ENCODE results near the gene F13A1. TPM values are rescaled to one million over a fixed set of nuclear protein-coding genes. Genes with fewer than 3 reads are reported as not detected.

F13A1 gene
- total RNA-seq: 10 to 100 TPM; 26.2 to 58.9 (median 40.1) TPM
- 1 to 10 TPM; 4.9 to 8.4 (median 6.8) TPM for polyA plus RNA-seq
- long read RNA-seq, donor 1, transcript F13A1-201 (15 exons, 3,999 nt): major isoform, 17 of 24 reads
- long read RNA-seq, donor 1, partial matches to known transcripts: 7 of 24 reads
- long read RNA-seq, donor 1, other reads (novel, unspliced or antisense): 0 of 24 reads
- long read RNA-seq, donor 2, transcript F13A1-201 (15 exons, 3,999 nt): major isoform, 15 of 25 reads
- long read RNA-seq, donor 2, partial matches to known transcripts: 8 of 25 reads
- long read RNA-seq, donor 2, other reads (novel, unspliced or antisense): 1 of 25 reads

DNA sequence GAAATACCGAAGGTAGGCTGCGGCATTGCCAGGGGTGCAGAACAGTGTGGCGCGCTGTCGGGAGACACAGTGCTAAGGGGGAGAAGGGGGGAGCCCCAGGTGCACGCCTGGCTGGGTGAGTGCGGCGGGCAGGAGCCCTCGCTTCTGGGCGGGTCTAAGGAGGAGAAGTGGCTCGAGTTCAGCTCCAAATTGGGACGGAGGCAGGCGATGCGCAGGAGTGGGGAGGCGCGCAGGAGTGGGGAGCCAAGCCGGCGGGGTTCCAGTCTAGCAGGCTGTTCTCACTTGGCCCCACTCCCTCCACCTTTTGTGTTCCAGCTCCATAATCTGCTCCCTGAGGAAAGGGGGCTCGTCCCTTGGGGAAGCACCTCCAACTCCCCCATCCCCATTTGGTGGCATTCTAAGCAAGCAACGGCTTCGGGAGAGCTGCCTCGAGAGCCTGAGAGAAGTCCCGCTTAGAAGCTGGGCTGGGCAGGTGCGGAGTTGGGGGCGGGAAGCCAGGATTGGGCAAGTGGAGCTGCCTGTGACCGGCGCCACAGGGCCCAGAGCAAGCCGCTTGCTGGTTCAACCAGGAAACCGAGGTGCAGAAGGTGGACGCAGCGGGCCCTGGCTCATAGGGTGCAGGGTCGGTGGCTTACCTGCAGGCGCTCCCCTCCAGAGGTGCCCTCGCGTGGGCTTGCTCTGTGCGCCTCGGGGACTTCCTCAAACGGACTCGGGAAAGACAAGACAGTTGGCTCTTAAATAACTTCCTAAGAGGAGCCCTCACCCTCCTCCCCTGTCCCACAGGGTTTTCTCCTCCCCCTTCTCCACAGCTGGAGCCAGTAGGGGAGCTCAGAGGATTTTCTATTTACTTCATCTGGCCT, at the start of gene F13A1:
TSS of gene F13A1 (minus strand) at position 711 of the 860 bp plus-strand sequence. CDS start 1,998 bp downstream, outside the sequence.
- TF ChIP-seq, protein P1, sequence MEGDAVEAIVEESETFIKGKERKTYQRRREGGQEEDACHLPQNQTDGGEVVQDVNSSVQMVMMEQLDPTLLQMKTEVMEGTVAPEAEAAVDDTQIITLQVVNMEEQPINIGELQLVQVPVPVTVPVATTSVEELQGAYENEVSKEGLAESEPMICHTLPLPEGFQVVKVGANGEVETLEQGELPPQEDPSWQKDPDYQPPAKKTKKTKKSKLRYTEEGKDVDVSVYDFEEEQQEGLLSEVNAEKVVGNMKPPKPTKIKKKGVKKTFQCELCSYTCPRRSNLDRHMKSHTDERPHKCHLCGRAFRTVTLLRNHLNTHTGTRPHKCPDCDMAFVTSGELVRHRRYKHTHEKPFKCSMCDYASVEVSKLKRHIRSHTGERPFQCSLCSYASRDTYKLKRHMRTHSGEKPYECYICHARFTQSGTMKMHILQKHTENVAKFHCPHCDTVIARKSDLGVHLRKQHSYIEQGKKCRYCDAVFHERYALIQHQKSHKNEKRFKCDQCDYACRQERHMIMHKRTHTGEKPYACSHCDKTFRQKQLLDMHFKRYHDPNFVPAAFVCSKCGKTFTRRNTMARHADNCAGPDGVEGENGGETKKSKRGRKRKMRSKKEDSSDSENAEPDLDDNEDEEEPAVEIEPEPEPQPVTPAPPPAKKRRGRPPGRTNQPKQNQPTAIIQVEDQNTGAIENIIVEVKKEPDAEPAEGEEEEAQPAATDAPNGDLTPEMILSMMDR (IDR thresholded peaks at IDR 0.05): no peak
- ATAC-seq (peak in 1 of 4 donors; percentile 26), DNase-seq (peak; percentile 25 to 63)
- H3K4me1 ChIP-seq: no peaks in the 10 kb centered on the region
- peak within 1 kb of the TSS; percentile 44 for H3K4me3 ChIP-seq
- H3K27me3 ChIP-seq (ENCODE audit: insufficient read depth in 3 of 3, low read length in 2 of 3): peaks cover 0 to 41% (median 9%) of the 10 kb centered on the region in 3 donors
- intact Hi-C loops (cut with DNase I): no loop called here
- no peaks in the 10 kb centered on the region for H3K36me3 ChIP-seq (ENCODE audit: insufficient read depth in 1 of 2, low read depth in 1 of 2)
- no peaks in the 10 kb centered on the region for H3K9me3 ChIP-seq
- no peak within 1 kb of the TSS for H3K27ac ChIP-seq
- 18 to 21% (median 20%) methylated on average over 34 to 39 of the region's 39 CpGs for WGBS, 3 donors

DNA sequence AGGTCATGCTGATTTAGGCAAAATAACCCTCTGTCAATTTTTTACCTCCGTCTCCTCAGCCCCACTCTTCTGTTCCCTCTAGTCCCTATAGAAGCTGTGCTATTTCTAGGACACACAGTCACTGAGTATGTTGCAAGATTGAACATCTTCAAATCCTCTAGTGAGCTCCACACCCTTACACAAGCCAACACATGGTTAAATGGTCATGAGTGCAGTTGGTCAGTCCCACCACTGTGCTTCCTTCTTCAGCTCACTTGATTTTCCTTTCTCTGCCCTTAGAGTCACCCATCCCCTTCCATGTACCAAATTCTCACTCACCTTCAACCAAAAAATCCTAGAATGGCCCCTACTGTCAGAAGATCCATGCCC, 48.2 kb upstream of the F13A1 start:
- H3K4me3 ChIP-seq: no peak overlapping the region
- no peak overlapping the region for H3K27ac ChIP-seq
- 93 to 96% (median 95%) methylated on average over 1 of the region's 1 CpG for WGBS, 3 donors
- ATAC-seq: no peak
- H3K4me1 ChIP-seq: no peaks in the 10 kb centered on the region
- intact Hi-C loops (cut with DNase I): no loop called here
- H3K27me3 ChIP-seq (ENCODE audit: insufficient read depth in 3 of 3, low read length in 2 of 3): peaks cover 0 to 5% (median 0%) of the 10 kb centered on the region in 3 donors
- H3K9me3 ChIP-seq: no peaks in the 10 kb centered on the region
- H3K36me3 ChIP-seq (ENCODE audit: insufficient read depth in 1 of 2, low read depth in 1 of 2): no peaks in the 10 kb centered on the region
- DNase-seq: no peak
- TF ChIP-seq, protein P1 (IDR thresholded peaks at IDR 0.05): no peak

DNA sequence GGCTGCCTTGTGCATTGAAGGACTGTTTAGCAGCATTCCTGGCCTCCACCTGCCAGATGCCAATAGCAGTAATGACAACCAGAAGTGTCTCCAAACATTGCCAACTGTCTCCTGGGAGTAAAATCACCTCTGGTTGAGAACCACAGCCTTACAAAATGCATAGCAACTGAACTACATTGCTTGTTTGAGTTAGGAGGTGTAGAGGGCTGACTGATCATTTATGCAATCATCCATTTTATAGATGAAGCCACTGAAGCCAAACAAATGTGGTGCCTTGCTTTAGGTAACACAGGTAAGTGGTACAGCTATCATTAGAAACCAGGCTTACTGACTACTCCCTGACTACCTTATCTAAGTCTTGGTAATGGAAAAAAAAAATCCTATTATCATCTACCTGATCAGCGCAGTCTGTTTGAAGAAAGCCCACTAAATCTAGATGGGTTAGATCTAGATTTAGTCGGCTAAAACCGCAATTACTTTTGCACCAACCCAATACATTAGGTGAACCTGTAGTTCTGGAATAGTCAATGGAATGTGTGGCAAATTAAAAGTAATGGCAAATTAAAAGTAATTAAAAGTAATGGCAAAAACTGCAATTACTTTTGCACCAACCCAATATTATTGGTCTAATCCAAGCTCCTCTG, 47.7 kb upstream of the F13A1 start:
- no peak overlapping the region for H3K27ac ChIP-seq
- intact Hi-C loops (cut with DNase I): no loop called here
- WGBS, 3 donors: 82 to 98% (median 96%) methylated on average over 3 of the region's 3 CpGs
- no peaks in the 10 kb centered on the region for H3K36me3 ChIP-seq (ENCODE audit: insufficient read depth in 1 of 2, low read depth in 1 of 2)
- no peak for DNase-seq
- no peaks in the 10 kb centered on the region for H3K4me1 ChIP-seq
- peaks cover 0 to 5% (median 0%) of the 10 kb centered on the region in 3 donors for H3K27me3 ChIP-seq (ENCODE audit: insufficient read depth in 3 of 3, low read length in 2 of 3)
- H3K4me3 ChIP-seq: no peak overlapping the region
- TF ChIP-seq, protein P1 (IDR thresholded peaks at IDR 0.05): no peak
- H3K9me3 ChIP-seq: no peaks in the 10 kb centered on the region
- ATAC-seq: no peak

DNA sequence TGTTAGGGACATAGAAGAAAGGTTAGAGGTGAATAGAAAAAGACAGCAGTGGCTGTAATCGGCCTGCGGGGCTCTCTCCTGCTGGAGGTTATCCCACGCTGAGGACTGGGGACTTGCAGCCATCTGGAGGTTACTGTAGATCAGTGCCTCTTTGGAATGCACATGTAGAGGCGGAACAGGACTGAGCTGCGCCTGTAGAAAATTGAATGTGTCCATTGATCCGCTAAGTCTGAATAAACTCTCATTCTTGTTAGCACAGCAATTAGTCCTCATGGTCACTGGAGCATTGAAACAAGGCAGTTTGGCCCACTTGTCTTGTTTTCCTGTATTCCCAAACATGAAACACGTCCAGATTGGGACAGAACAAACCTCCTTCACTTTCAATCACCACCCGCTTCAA, 46.3 kb upstream of the F13A1 start:
- DNase-seq (no peak), ATAC-seq (no peak)
- 59 to 68% (median 66%) methylated on average over 8 of the region's 8 CpGs for WGBS, 3 donors
- Histone ChIP-seq H3K9me3 (no peaks in the 10 kb centered on the region), H3K27ac (no peak overlapping the region), H3K4me3 (no peak overlapping the region), H3K36me3 (ENCODE audit: insufficient read depth in 1 of 2, low read depth in 1 of 2) (no peaks in the 10 kb centered on the region), H3K4me1 (no peaks in the 10 kb centered on the region), H3K27me3 (ENCODE audit: insufficient read depth in 3 of 3, low read length in 2 of 3) (peaks cover 0 to 5% (median 0%) of the 10 kb centered on the region in 3 donors)
- TF ChIP-seq, protein P1 (IDR thresholded peaks at IDR 0.05): no peak
- intact Hi-C loops (cut with DNase I): no loop called here

All from psoas muscle (tissue), 8 donors.